Neural progenitor cell (in vitro differentiated cells): ENCODE data around the gene SMTN.
A peak's percentile ranks its signal among the peaks of the same experiment; 100 is the strongest.

Source experiments
- EZH2 ChIP-seq: fragments of 200-600 bp; sonication (generic); IDR thresholded peaks from 2 replicates; pipeline ENCODE4 v1.6.1; 2017; ENCODE audit warnings: antibody characterized with exemption, mild to moderate bottlenecking, moderate library complexity
- EZH2phosphoT487 ChIP-seq: fragments of 200-600 bp; sonication (generic); IDR thresholded peaks from 2 replicates; pipeline ENCODE4 v1.6.1; 2017; ENCODE audit warnings: antibody characterized with exemption
- TF ChIP-seq, protein P1 (sequence below): fragments of 200-600 bp; sonication (generic); IDR thresholded peaks from 2 replicates; pipeline ENCODE4 v1.5.1; 2017; ENCODE audit warnings: antibody characterized with exemption, mild to moderate bottlenecking

DNA sequence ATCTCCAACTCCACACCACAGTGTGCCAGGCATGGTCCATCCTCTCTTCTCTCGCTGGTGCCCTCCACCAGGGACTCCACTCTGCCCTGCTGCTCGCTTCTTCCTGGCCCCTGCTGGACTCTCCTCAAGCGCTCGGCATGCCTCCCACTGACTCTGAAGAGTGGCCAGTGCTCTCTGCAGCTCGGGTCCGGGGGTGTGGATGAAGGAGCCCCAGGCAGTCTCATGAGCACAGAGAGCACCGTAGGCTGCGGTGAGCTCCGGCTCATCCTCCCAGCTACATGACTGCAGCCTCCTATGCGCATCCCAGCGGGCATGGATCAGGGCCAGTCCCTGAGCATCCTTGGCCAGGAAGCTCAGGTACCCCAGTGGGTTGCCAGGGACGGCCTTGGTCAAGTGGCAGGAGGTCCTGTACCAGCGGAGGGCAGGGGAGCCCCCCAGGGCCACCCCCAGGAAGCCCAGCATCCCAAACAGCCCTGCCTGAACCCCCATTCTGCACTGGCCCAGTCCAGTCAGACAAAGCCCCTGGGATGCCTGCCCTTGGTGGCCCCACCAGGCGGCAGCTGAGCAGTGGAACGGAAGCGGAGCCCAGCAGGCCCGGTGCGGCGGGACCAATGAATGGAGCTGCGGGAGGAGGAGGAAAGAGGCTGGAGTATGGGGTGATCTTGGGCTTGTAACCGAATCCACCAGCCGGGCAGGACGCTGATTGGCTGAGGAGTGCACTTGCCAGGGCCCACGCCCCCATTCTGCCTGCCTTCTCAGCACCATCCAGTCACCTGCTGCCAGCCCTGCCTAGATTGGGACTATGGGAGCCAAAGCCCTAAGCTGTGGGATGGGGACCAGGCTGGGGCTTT is 59.0 kb downstream of the SMTN start, which contains the start of gene PLA2G3:
- TF ChIP-seq, protein P1, sequence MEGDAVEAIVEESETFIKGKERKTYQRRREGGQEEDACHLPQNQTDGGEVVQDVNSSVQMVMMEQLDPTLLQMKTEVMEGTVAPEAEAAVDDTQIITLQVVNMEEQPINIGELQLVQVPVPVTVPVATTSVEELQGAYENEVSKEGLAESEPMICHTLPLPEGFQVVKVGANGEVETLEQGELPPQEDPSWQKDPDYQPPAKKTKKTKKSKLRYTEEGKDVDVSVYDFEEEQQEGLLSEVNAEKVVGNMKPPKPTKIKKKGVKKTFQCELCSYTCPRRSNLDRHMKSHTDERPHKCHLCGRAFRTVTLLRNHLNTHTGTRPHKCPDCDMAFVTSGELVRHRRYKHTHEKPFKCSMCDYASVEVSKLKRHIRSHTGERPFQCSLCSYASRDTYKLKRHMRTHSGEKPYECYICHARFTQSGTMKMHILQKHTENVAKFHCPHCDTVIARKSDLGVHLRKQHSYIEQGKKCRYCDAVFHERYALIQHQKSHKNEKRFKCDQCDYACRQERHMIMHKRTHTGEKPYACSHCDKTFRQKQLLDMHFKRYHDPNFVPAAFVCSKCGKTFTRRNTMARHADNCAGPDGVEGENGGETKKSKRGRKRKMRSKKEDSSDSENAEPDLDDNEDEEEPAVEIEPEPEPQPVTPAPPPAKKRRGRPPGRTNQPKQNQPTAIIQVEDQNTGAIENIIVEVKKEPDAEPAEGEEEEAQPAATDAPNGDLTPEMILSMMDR = peak; percentile 43
- TF ChIP-seq EZH2phosphoT487 (no peak), EZH2 (no peak)
